ENCODE data around the gene OR1A1. TPM values are rescaled to one million over a fixed set of nuclear protein-coding genes. Genes with fewer than 3 reads are reported as not detected.

The OR1A1 gene
- total RNA-seq, 2 donors from 2014 or later = not detected

DNA sequence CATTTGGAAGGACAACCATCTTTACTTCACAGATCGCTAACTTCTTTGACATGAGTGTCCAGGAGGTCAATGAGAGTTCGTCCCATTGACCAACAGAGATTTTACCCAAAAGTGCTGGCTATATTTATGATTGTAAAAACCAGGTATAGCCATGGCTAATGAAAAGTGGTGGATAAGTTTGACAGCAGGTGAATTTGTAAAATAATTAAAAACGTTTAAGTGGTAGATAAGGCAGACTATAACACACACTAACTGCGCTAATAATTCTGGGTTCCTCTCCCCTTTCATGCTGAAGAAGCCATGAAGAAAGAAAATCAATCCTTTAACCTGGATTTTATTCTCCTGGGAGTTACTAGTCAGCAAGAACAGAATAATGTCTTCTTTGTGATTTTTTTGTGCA lies 10.2 kb upstream of the OR1A1 start, which contains the start of gene OR1A2:
Gene OR1A2, plus strand, starts transcription at position 301 of the 400 bp plus-strand sequence. Its CDS starts 0 bp downstream, at position 301.
- Histone ChIP-seq H3K4me3 (ENCODE audit: low read length) (no peak within 1 kb of the TSS), H3K27me3 (ENCODE audit: control insufficient read depth, insufficient read depth, low read length, poor library complexity, severe bottlenecking) (no peaks in the 10 kb centered on the region), H3K36me3 (ENCODE audit: control insufficient read depth, insufficient read depth, low read length) (no peaks in the 10 kb centered on the region), H3K27ac (ENCODE audit: low read depth, low read length) (no peak within 1 kb of the TSS), H3K4me1 (ENCODE audit: control insufficient read depth, insufficient read depth, low read length) (no peaks in the 10 kb centered on the region), H3K9me3 (ENCODE audit: control insufficient read depth, low read length) (peaks cover 48% of the 10 kb centered on the region), H3K9ac (ENCODE audit: extremely low read depth, low read length, poor library complexity, severe bottlenecking) (no peak within 1 kb of the TSS)
- Mint-ChIP-seq H3K36me3 (ENCODE audit: low read depth) (no peaks in the 10 kb centered on the region), H3K9me3 (peaks cover 81% of the 10 kb centered on the region), H3K4me1 (no peaks in the 10 kb centered on the region), H3K4me3 (no peak within 1 kb of the TSS), H3K27ac (no peak within 1 kb of the TSS), H3K27me3 (ENCODE audit: insufficient read depth) (no peaks in the 10 kb centered on the region)
- TF ChIP-seq, protein P1, sequence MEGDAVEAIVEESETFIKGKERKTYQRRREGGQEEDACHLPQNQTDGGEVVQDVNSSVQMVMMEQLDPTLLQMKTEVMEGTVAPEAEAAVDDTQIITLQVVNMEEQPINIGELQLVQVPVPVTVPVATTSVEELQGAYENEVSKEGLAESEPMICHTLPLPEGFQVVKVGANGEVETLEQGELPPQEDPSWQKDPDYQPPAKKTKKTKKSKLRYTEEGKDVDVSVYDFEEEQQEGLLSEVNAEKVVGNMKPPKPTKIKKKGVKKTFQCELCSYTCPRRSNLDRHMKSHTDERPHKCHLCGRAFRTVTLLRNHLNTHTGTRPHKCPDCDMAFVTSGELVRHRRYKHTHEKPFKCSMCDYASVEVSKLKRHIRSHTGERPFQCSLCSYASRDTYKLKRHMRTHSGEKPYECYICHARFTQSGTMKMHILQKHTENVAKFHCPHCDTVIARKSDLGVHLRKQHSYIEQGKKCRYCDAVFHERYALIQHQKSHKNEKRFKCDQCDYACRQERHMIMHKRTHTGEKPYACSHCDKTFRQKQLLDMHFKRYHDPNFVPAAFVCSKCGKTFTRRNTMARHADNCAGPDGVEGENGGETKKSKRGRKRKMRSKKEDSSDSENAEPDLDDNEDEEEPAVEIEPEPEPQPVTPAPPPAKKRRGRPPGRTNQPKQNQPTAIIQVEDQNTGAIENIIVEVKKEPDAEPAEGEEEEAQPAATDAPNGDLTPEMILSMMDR (conservative IDR thresholded peaks at IDR 0.05) = no peak
- DNase-seq = no peak
- WGBS, 2 experiments (ENCODE audit: insufficient coverage in 1 of 2, insufficient read length in 1 of 2) = 52 to 65% methylated on average over 4 of the region's 4 CpGs

DNA sequence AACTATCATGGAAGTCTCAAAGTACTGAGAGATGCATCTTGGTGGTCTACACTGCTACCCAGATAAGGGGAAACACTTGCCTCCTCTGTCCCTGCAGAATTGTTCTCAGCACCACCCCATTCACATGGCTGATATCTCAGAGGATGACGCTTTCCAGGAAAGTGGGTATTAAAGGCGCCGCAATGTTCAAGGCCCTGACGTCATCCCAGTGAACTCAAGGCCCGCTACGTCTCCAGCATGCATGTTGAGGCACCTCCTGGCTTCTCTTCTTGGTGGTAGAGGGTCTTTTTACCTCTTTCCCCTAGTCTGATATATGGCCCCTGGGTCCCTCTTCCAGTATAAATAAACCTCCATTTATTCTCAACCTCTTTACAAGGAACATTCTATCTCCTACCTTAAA lies 1.0 kb downstream of the OR1A1 start:
- no peaks in the 10 kb centered on the region for H3K36me3 ChIP-seq (ENCODE audit: control insufficient read depth, insufficient read depth, low read length)
- no peaks in the 10 kb centered on the region for H3K4me1 Mint-ChIP-seq
- no peaks in the 10 kb centered on the region for H3K27me3 Mint-ChIP-seq (ENCODE audit: insufficient read depth)
- H3K36me3 Mint-ChIP-seq (ENCODE audit: low read depth) = no peaks in the 10 kb centered on the region
- H3K27ac ChIP-seq (ENCODE audit: low read depth, low read length) = no peak overlapping the region
- 76 to 91% methylated on average over 4 to 6 of the region's 6 CpGs for WGBS, 2 experiments (ENCODE audit: insufficient coverage in 1 of 2, insufficient read length in 1 of 2)
- no peak overlapping the region for H3K4me3 ChIP-seq (ENCODE audit: low read length)
- H3K27me3 ChIP-seq (ENCODE audit: control insufficient read depth, insufficient read depth, low read length, poor library complexity, severe bottlenecking) = no peaks in the 10 kb centered on the region
- H3K9me3 Mint-ChIP-seq = peaks cover 84% of the 10 kb centered on the region
- DNase-seq = no peak
- no peak overlapping the region for H3K27ac Mint-ChIP-seq
- H3K4me3 Mint-ChIP-seq = no peak overlapping the region
- peaks cover 57% of the 10 kb centered on the region for H3K9me3 ChIP-seq (ENCODE audit: control insufficient read depth, low read length)
- no peaks in the 10 kb centered on the region for H3K4me1 ChIP-seq (ENCODE audit: control insufficient read depth, insufficient read depth, low read length)
- TF ChIP-seq, protein P1 (conservative IDR thresholded peaks at IDR 0.05) = no peak
- no peak overlapping the region for H3K9ac ChIP-seq (ENCODE audit: extremely low read depth, low read length, poor library complexity, severe bottlenecking)

DNA sequence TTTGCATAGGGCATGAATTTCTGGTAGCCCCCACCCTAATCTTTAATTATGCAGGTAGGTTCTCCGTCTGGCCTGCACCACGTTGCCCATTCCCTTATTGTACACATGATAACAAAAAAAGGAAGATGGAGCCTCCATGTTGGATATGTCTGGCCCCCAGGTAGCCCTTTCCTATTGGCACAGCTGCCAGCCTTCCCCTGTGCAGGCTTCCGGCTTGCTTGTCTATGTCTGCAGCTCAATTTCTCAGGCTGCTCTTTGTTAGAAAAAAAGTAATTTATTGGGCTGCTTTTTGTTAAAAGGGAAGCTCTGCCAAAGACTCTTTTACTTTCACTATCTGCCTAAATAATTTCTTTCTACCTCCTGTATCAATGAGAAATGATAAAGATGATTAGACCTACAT lies 5.5 kb downstream of the OR1A1 start:
- Histone ChIP-seq H3K27me3 (ENCODE audit: control insufficient read depth, insufficient read depth, low read length, poor library complexity, severe bottlenecking) (no peaks in the 10 kb centered on the region), H3K9ac (ENCODE audit: extremely low read depth, low read length, poor library complexity, severe bottlenecking) (no peak overlapping the region), H3K4me3 (ENCODE audit: low read length) (no peak overlapping the region), H3K27ac (ENCODE audit: low read depth, low read length) (no peak overlapping the region), H3K36me3 (ENCODE audit: control insufficient read depth, insufficient read depth, low read length) (no peaks in the 10 kb centered on the region), H3K9me3 (ENCODE audit: control insufficient read depth, low read length) (peaks cover 46% of the 10 kb centered on the region), H3K4me1 (ENCODE audit: control insufficient read depth, insufficient read depth, low read length) (no peaks in the 10 kb centered on the region)
- TF ChIP-seq, protein P1 (conservative IDR thresholded peaks at IDR 0.05) = no peak
- Mint-ChIP-seq H3K4me1 (no peaks in the 10 kb centered on the region), H3K27ac (no peak overlapping the region), H3K27me3 (ENCODE audit: insufficient read depth) (no peaks in the 10 kb centered on the region), H3K9me3 (peaks cover 76% of the 10 kb centered on the region), H3K36me3 (ENCODE audit: low read depth) (no peaks in the 10 kb centered on the region), H3K4me3 (no peak overlapping the region)
- no peak for DNase-seq
- WGBS, 2 experiments (ENCODE audit: insufficient coverage in 1 of 2, insufficient read length in 1 of 2) = 81% methylated on average over 2 to 3 of the region's 3 CpGs

Measured in endodermal cell (in vitro differentiated cells).